GM21381 (cell line): ENCODE measurements around the gene PRKCA.
"Not testable (repeated sequence)": the region's sequence is repeated elsewhere in the genome, so short reads cannot be mapped to it uniquely, and the experiment has no call there.

Experiments used
- ATAC-seq: cut with Tn5 transposase; IDR thresholded peaks from one replicate; pipeline ENCODE4 v1.9.1; 2021; ENCODE audit warnings: mild to moderate bottlenecking, moderate library complexity; ENCODE audit not compliant: unreplicated experiment

The PRKCA gene

DNA sequence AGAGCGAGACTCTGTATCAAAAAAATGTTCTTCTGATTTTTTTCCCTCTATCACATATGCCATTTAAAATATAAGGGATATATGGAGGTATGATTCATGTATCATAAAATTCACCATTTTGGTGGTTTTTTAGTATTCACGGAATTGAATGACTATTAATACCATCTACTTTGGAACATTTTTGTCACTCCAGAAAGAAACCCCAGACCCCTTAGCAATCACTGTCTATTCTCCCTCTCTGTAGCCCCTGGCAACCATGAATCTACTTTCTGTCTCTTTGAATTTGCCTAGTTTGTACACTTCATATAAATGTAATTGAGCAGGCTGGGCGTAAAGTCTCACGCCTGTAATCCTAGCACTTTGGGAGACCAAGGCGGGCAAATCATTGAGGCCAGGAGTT lies 75.9 kb downstream of the PRKCA start:
- ATAC-seq, result no peak

DNA sequence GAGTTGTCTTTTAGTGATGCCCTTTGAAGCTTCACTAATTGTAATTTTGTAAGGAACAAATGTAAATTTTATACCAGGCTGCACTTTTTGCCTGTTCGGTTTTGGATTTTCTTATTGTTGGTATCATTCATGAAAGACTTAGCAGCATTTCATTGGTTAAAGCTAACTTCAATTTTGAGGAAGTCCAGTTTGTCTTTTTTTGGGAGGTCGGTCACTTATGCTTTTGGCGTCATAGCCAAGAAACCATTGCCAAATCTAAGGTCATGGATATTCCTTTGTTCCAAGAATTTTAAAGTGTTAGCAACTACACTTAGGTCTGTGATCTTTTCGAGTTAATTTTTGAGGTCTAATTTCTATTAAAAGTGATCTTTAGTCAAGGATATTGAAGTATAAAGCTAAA lies 77.1 kb downstream of the PRKCA start:
- ATAC-seq, result no peak

DNA sequence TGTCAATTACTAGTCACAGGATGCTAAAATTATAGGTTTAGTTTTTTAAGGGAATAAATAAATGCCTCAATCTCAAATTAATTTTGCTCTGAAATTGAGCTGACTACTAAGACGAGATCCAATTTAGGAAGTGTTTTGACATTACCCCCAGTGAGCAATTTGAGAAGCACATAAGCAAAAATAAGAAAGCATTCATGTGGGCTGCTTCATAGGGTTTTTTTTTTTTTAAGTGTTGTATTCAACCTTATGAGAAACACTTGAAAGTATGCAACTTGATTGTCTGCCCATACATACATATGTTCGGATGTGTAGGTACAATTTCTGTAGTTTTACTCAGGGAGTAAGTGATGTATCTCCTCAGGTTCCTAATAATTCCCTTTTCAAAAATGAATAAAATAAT lies 77.6 kb downstream of the PRKCA start:
- no peak for ATAC-seq

DNA sequence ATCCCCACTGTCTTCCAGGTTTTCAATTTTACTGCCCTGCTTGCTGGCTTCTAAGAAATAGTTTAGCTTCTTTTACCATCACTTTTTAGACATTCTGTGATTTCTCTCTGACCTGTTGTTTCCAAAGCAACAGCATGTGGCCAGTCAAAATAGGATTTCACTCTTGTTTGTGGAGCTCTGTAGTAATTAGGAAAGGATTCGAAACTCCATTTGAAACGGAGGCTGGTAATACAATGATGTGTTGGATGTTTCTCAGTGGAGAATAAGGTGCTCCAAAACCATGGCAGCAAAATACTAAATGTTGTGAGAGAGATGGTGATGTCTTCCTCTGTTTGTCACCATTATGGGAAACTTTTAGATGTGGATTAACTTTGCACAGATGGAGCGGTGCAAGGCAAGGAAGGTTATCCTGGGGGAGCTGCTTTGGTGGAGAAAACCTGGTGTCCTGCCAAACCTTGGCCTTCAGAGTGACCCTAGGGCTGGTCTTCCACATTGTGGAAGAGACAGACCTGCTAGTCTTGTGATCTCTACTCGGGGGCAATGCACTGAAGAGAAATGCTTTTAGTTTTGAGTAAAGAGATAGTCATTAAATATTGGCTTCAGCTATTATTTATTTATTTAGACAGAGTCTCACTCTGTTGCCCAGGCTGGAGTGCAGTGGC lies 79.4 kb downstream of the PRKCA start:
- ATAC-seq, result no peak

DNA sequence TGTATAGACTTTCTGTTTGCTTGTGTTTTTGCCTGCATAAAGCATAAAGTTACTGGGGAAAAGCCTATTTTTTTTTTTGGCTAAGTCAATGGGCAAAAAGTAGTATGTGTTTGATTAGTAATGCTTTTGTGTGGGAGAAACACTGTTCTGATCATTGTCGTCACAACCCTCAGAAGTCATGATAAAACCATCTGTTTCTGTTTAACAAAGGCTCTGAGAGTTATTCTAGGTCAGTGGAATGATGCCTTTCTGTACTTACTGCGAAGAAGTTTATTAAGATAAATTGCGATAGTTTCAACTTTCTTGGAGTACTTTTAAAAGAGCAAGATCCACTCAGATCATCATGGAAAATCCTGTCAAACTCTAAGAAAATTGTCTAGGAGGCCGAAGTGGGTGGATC lies 80.9 kb downstream of the PRKCA start:
- no peak for ATAC-seq

- ATAC-seq, result no peak
Observed at GRCh38 chr17:66386498-66387351, 84.3 kb downstream of the PRKCA start.

DNA sequence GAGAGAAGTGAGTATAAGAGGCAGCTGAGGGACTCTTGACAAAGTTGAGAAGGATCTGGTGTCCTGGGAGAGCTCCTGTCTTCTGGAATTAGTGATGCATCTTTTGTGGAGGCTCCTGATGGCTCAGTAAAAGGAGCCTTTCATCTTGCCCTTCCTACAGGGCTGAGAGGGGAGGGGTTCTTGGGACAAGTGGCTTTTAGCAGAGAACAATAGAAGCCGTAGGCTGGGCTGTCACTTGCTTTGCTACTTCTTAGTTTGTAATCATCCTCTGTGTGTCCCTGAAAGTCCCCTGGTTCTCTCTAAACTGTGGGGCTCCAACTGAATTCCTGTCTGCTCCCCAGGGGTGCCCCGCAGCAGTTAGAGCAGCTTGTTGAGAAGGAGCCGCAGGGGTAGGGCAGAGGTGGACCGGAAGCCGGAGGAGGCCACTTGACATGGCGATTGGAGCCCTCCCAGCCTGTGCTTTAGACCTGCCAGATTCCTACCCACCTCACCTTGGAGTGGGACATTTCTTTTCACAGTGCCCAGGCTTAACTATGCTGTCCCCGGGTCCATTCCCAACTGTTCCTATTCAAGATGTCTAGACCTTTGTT lies 85.1 kb downstream of the PRKCA start:
- no peak for ATAC-seq

DNA sequence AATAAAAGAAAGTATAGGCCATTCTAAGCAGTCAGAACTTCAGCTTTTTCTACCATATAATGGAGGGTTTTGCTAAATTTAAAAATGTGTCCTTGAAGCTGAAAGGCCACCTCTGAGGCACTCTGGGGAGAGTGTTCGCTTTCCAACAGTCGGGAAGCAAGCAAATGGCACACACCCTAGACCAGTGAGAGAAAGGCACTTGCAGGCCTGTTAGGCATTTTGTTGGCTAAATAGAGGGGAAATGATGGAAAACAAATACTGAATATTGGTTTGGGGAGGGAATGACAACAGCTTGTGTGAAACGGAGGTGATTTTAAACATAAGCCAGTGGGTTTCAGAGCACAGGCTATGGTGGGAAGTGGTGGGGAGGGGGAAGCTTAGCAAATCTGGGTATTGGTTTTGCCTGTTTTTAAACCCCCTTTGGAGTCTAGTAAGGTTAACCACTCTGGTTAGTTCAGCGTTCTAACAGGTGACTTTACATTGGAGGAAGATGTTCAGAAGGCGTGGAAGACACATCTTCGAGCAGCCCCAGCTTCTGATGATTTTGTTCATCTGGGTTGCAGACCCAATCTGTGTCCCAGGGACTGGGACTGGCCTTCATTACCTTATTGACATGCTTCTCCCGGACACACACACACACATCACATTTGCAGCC lies 90.5 kb downstream of the PRKCA start:
- no peak for ATAC-seq

DNA sequence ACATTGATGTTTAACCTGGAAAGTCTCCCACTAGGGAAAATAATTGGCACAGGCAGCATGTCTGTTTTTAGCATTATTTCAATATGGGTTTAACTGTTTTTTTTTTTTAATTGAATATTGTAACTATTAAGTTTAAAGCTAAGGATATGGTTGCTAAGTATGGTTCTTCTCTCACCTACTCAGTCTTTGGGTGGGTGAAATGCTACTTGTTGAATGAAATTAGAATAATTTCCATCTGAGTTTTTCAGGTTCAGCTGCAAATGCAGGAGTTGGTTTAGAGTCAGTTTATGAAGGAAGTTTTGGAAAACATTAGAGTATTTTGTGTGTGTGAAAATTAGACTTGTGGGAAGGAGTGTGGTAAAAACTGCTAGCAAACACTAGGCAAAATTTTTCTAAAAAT lies 93.5 kb downstream of the PRKCA start:
- no peak for ATAC-seq

GRCh38 chr17:66397486-66397885 lies 95.1 kb downstream of the PRKCA start:
- ATAC-seq, result no peak

- ATAC-seq, result no peak
Observed at GRCh38 chr17:66398059-66398458, 95.6 kb downstream of the PRKCA start.

- no peak for ATAC-seq
Observed at GRCh38 chr17:66398617-66399016, 96.2 kb downstream of the PRKCA start.

DNA sequence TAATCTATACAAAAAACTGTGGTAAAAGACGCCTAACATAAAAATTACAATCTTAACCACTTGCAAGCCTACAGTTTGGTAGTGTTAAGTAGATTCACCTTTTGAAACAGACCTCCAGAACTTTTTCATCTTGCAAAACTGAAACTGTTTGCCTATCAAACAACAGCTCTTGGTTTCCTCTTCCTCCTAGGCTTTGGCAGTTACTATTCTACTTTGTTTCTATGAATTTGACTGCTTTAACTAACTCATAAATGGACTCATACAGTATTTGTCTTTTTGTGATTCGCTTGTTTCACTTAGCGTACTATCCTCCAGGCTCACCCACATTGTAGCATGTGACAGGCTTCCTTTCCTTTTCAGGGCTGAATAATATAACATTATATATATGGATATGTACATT lies 97.0 kb downstream of the PRKCA start:
- no peak for ATAC-seq

DNA sequence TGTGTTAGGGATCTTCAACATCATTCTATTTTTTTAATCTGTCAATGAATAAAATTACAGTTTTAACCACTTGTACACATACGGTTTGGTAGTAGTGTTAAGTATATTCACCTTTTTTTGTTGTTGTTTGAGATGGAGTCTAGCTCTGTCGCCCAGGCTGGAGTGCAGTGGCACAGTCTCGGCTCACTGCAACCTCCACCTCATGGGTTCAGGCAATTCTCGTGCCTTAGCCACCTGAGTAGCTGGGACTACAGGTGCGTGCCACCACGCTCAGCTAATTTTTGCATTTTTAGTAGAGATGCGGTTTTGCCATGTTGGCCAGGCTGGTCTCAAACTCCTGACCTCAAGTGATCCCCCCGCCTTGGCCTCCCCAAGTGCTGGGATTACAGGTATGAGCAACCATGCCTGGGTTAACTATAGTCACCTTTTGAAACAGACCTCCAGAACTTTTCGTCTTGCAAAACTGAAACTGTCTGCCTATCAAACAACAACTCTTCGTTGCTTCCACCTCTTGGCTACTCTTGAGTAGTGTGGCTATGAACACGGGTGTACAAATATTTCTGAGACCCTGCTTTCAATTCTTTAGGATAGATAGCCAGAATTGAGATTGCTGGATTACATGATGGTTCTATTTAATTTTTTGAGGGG lies 97.8 kb downstream of the PRKCA start:
- not testable (repeated sequence) for ATAC-seq

DNA sequence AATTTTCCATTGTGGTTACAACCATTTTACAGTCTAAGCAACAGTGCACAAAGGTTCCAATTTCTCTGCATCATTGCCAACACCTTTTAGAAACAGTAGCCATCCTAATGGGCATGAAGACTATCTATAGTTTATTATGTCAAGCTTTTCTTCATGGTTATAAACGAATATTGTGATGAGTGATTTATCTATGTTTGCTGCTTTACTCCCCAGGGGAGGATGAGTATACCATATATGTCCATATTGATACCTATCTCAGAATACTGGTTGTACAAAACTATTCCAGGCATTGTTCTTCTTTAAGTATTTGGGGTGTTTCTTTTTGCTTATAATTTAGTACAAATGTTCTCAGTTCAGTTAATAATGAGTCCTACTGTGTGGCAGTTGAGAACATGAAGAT lies 98.3 kb downstream of the PRKCA start:
- ATAC-seq, result no peak

DNA sequence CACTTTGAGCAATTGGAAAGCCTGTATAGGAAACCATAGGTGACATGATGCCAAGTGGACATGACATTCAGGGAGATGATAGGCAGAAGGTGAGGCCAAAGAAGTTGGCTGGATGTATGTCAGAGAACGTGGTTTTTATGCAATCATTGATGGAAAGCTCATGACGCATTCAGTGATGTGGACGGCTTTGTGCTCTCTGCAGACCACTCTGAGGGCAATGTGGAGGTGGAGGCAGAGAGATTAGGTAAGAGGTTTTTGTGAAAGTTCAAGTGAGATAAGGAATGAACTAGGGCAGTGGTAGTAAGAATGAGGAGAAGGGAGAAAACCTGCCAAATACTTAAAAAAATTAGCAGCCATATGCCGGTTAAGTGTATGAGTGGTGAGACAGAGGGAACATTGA lies 99.0 kb downstream of the PRKCA start:
- no peak for ATAC-seq

GRCh38 chr17:66403846-66404556 lies 101.6 kb downstream of the PRKCA start:
- ATAC-seq, result no peak

GRCh38 chr17:66405836-66406677 lies 103.6 kb downstream of the PRKCA start:
- no peak for ATAC-seq
